H1 (cell line): ENCODE data around the gene ITGA11. TPM values are rescaled to one million over a fixed set of nuclear protein-coding genes. Genes with fewer than 3 reads are reported as not detected.

Experiments
- CTCF ChIA-PET: fragments of 300-600 bp; sonication (Branson Sonifier 250); formaldehyde crosslinking; loops from one replicate; lab custom pipeline; 2021; ENCODE audit not compliant: partially characterized antibody; lab: Charles Lee
- POLR2A ChIA-PET: fragments of 300-600 bp; sonication (Branson Sonifier 250); formaldehyde crosslinking; loops from one replicate; lab custom pipeline; 2021; ENCODE audit warnings: inconsistent platforms; ENCODE audit not compliant: partially characterized antibody; lab: Charles Lee
- DNase-seq, 2 experiments: peaks; one replicate each; pipeline versions ENCODE4 v3.0.0 to v3.0.0-alpha.2; 2010 to 2022; ENCODE audit warnings: low spot score in 2 of 2, low read depth in 1 of 2, mixed read lengths in 1 of 2
- FAIRE-seq: peaks from 2 replicates; lab custom pipeline; 2011; peaks lifted over from hg19 to GRCh38; lab: Jason Lieb, UNC
- H2AFZ ChIP-seq: 2 replicates; pipeline ENCODE4 v1.8.1; 2012; ENCODE audit warnings: low read length, inconsistent platforms
- H2AK5ac ChIP-seq: 2 replicates; pipeline ENCODE4 v1.6.1; 2013; ENCODE audit warnings: low read depth, low read length
- H2BK120ac ChIP-seq: replicated peaks from 2 replicates; pipeline ENCODE3; 2013; ENCODE audit warnings: low read depth, low read length, inconsistent platforms
- H2BK12ac ChIP-seq: 2 replicates; pipeline ENCODE4 v1.6.1; 2013; ENCODE audit warnings: low read depth, low read length
- H2BK15ac ChIP-seq: 2 replicates; pipeline ENCODE4 v1.6.1; 2013; ENCODE audit warnings: low read length
- H2BK20ac ChIP-seq: 2 replicates; pipeline ENCODE4 v1.6.1; 2013; ENCODE audit warnings: low read length
- H2BK5ac ChIP-seq: 2 replicates; pipeline ENCODE4 v1.6.1; 2013; ENCODE audit warnings: low read depth, low read length
- H3K14ac ChIP-seq: 2 replicates; pipeline ENCODE4 v1.6.1; 2013; ENCODE audit warnings: inconsistent platforms; ENCODE audit not compliant: insufficient read length
- H3K18ac ChIP-seq: 2 replicates; pipeline ENCODE4 v1.6.1; 2013; ENCODE audit warnings: low read length; ENCODE audit errors: extremely low read depth
- H3K23ac ChIP-seq: 2 replicates; pipeline ENCODE4 v1.6.1; 2013; ENCODE audit warnings: inconsistent platforms; ENCODE audit not compliant: insufficient read length
- H3K23me2 ChIP-seq: 2 replicates; pipeline ENCODE4 v1.6.1; 2013; ENCODE audit warnings: low read depth, low read length
- H3K27ac ChIP-seq: 2 replicates; pipeline ENCODE4 v1.6.1; 2011; ENCODE audit warnings: low read depth, low read length, inconsistent platforms
- H3K27me3 ChIP-seq, 4 experiments: replicated peaks in 1 of 4; 1 replicate in 1 of 4; 2 replicates in 3 of 4; pipeline versions ENCODE4 v1.6.1 to v1.8.1; 2011 to 2013; ENCODE audit warnings: low read length in 3 of 4, mild to moderate bottlenecking in 3 of 4, inconsistent platforms in 2 of 4, mixed read lengths in 2 of 4, moderate library complexity in 1 of 4; ENCODE audit not compliant: control insufficient read depth in 3 of 4, insufficient read depth in 3 of 4; ENCODE audit errors: extremely low read depth in 1 of 4
- H3K36me3 ChIP-seq, 4 experiments: 2 replicates each; pipeline versions ENCODE4 v1.6.1 to v1.8.1; 2011 to 2013; ENCODE audit warnings: mild to moderate bottlenecking in 4 of 4, low read length in 3 of 4, moderate library complexity in 2 of 4, control low read depth in 1 of 4, inconsistent platforms in 1 of 4; ENCODE audit not compliant: insufficient read depth in 4 of 4, control insufficient read depth in 2 of 4
- H3K4ac ChIP-seq: replicated peaks from 2 replicates; pipeline ENCODE3; 2013; ENCODE audit warnings: low read length, low read depth, mixed read lengths, inconsistent platforms; ENCODE audit not compliant: insufficient read length
- H3K4me1 ChIP-seq, 4 experiments: replicated peaks in 1 of 4; 1 replicate in 1 of 4; 2 replicates in 3 of 4; pipeline versions ENCODE4 v1.6.1 to v1.8.1; 2011 to 2013; ENCODE audit warnings: low read length in 3 of 4, inconsistent platforms in 2 of 4, mixed read lengths in 1 of 4; ENCODE audit not compliant: insufficient read depth in 4 of 4, control insufficient read depth in 3 of 4
- H3K4me2 ChIP-seq, 2 experiments: 2 replicates each; pipeline versions ENCODE4 v1.6.1 to v1.8.1; 2011 to 2013; ENCODE audit warnings: low read depth in 2 of 2, low read length in 2 of 2, control low read depth in 1 of 2, inconsistent platforms in 1 of 2, mild to moderate bottlenecking in 1 of 2; ENCODE audit not compliant: insufficient read depth in 1 of 2
- H3K4me3 ChIP-seq, 4 experiments: fragments of 200-600, 300-600 bp in 1 of 4; sonication (generic), shearing (Covaris generic), sonication (Bioruptor Twin) in 1 of 4; 2 replicates each; pipeline versions ENCODE4 v1.5.1 to v1.8.1; 2011 to 2016; ENCODE audit warnings: low read length in 4 of 4, low read depth in 3 of 4, control low read depth in 2 of 4, inconsistent platforms in 2 of 4, mild to moderate bottlenecking in 2 of 4, mixed read lengths in 1 of 4, moderate library complexity in 1 of 4; ENCODE audit not compliant: insufficient read depth in 2 of 4; ENCODE audit errors: extremely low read depth in 1 of 4
- H3K56ac ChIP-seq: replicated peaks from 2 replicates; pipeline ENCODE3; 2013; ENCODE audit warnings: low read depth, mild to moderate bottlenecking, mixed read lengths, low read length, inconsistent platforms; ENCODE audit not compliant: insufficient read length
- H3K79me1 ChIP-seq: 2 replicates; pipeline ENCODE4 v1.6.1; 2013; ENCODE audit warnings: low read depth, low read length, control low read depth
- H3K79me2 ChIP-seq, 2 experiments: 2 replicates each; pipeline versions ENCODE4 v1.6.1 to v1.8.1; 2012 to 2013; ENCODE audit warnings: low read length in 2 of 2, mild to moderate bottlenecking in 2 of 2, inconsistent platforms in 1 of 2; ENCODE audit not compliant: insufficient read depth in 2 of 2, control insufficient read depth in 1 of 2
- H3K9ac ChIP-seq, 4 experiments: replicated peaks in 1 of 4; 1 replicate in 1 of 4; 2 replicates in 3 of 4; pipeline versions ENCODE4 v1.6.1 to v1.8.1; 2011 to 2013; ENCODE audit warnings: low read depth in 3 of 4, low read length in 3 of 4, control low read depth in 2 of 4, mild to moderate bottlenecking in 2 of 4, moderate library complexity in 2 of 4, inconsistent platforms in 1 of 4; ENCODE audit errors: extremely low read depth in 1 of 4
- H3K9me3 ChIP-seq, 2 experiments: 2 replicates each; pipeline versions ENCODE4 v1.6.1 to v1.8.1; 2012 to 2013; ENCODE audit warnings: mild to moderate bottlenecking in 2 of 2, moderate library complexity in 2 of 2, control low read depth in 1 of 2, inconsistent platforms in 1 of 2, low read depth in 1 of 2, low read length in 1 of 2, mixed read lengths in 1 of 2; ENCODE audit not compliant: insufficient read depth in 2 of 2
- H4K20me1 ChIP-seq, 2 experiments: replicated peaks in 1 of 2; 2 replicates each; pipeline versions ENCODE3 to v1.8.1; 2011 to 2013; ENCODE audit warnings: inconsistent platforms in 2 of 2, low read length in 2 of 2, mild to moderate bottlenecking in 1 of 2; ENCODE audit not compliant: insufficient read depth in 2 of 2, control insufficient read depth in 1 of 2
- H4K5ac ChIP-seq: 2 replicates; pipeline ENCODE4 v1.6.1; 2013; ENCODE audit warnings: low read length, low read depth, mixed read lengths, inconsistent platforms; ENCODE audit not compliant: insufficient read length
- H4K8ac ChIP-seq: 2 replicates; pipeline ENCODE4 v1.8.0; 2013; ENCODE audit warnings: mild to moderate bottlenecking, moderate library complexity, low read length, inconsistent platforms; ENCODE audit not compliant: insufficient read depth; ENCODE audit errors: extremely low read depth
- H4K91ac ChIP-seq: replicated peaks from 2 replicates; pipeline ENCODE3; 2013; ENCODE audit warnings: low read length, mixed read lengths, inconsistent platforms; ENCODE audit not compliant: insufficient read length
- TAF1 ChIP-seq: IDR thresholded peaks from 2 replicates; pipeline ENCODE4 v1.6.1; 2011; ENCODE audit warnings: mild to moderate bottlenecking, low read depth, low read length
- WGBS, 2 experiments: shearing (Covaris generic) in 1 of 2; methylation state at CpG; one replicate each; pipeline versions ENCODE4 v1.1.6 to v1.1.7; 2013 to 2015; ENCODE audit warnings: low lambda C conversion rate in 2 of 2, mixed read lengths in 2 of 2, inconsistent platforms in 1 of 2, low coverage in 1 of 2, missing lambda C conversion rate in 1 of 2; ENCODE audit not compliant: insufficient replicate concordance in 2 of 2, insufficient coverage in 1 of 2, insufficient read length in 1 of 2; ENCODE audit errors: extremely low coverage in 1 of 2, missing lambda C conversion rate in 1 of 2; 5-methylcytosine and 5-hydroxymethylcytosine counted together
- polyA plus RNA-seq, 7 experiments: library from polyadenylated mRNA; depleted of rRNA in 3 of 7; stranded (reverse) in 5 of 7; unstranded in 2 of 7; fragments of >200 nt in 5 of 7; fragments of 200-250 nt in 2 of 7; gene quantifications; 1 replicate in 5 of 7; 2 replicates in 1 of 7; 4 replicates in 1 of 7; pipeline versions ENCODE4 v1.2.1 to v1.2.3, GENCODE V29; 2011 to 2013; ENCODE audit warnings: missing spikeins in 2 of 7, mixed read lengths in 2 of 7
- total RNA-seq: library from RNA; stranded (reverse); fragmentation: NEBNext Ultra II Directional; extraction: Animal tissue kit (Norgen Biotek cat#: 25700); gene quantifications from 2 replicates; pipeline ENCODE4 v1.2.1, GENCODE V29; 2021

The ITGA11 gene
- total and polyA plus RNA-seq, 2 of the 8 experiments (the other 6 are each of a cell fraction or from before 2014, with no cell fraction given), result 0.05 to 0.06 TPM

- Histone ChIP-seq H2BK15ac (no peak overlapping the region), H3K23me2 (no peaks in the 10 kb centered on the region; the same call in 1 of the 2 replicates), H2BK20ac (no peak overlapping the region), H3K27ac (no peak overlapping the region), H2AK5ac (no peak overlapping the region), H3K4me2 (no peak overlapping the region), H3K23ac (no peak overlapping the region), H3K79me2 (no peaks in the 10 kb centered on the region), H2AFZ (no peak overlapping the region), H3K9ac (no peak overlapping the region), H4K8ac (no peak overlapping the region), H3K9me3 (no peaks in the 10 kb centered on the region), H2BK12ac (no peak overlapping the region), H3K36me3 (no peaks in the 10 kb centered on the region), H2BK5ac (no peak overlapping the region), H4K91ac (no peak overlapping the region), H2BK120ac (no peak overlapping the region), H3K18ac (no peak overlapping the region), H4K5ac (no peak overlapping the region), H3K56ac (no peak overlapping the region), H4K20me1 (no peaks in the 10 kb centered on the region), H3K4me1 (peaks cover 0 to 4% (median 3%) of the 10 kb centered on the region in 4 experiments; a peak in 4 of 7 replicates), H3K79me1 (no peaks in the 10 kb centered on the region), H3K27me3 (0 out of 7 replicates have a peak, but pooled peaks cover 0 to 1% (median 0%) of the 10 kb centered on the region in 4 experiments), H3K4me3 (no peak overlapping the region), H3K4ac (no peak overlapping the region), H3K14ac (no peak overlapping the region)
- FAIRE-seq (no peak), DNase-seq (peak in 1 of 2 experiments; percentile 19)
- TF ChIP-seq TAF1, result no peak
- 78% methylated on average over 3 of the region's 3 CpGs; no CpG with 5 or more reads in 1 of the 2 experiments for WGBS, 2 experiments
- ChIA-PET POLR2A (interaction anchor here (0.9 kb wide), 1 partner anchor 164 kb away, joined by 3 read pairs; no protein-coding TSS in a partner anchor), CTCF (interaction anchor here (0.7 to 1.1 kb wide), 5 partner anchors 25 to 258 kb away, joined by 3 read pairs; no protein-coding TSS in a partner anchor)
Measured at GRCh38 chr15:68417051-68417450, 14.9 kb downstream of the ITGA11 start.
